Fibroblast of skin of right biceps (primary cell): Measurements from ENCODE around the gene ALG2.

Experiments used
- DNase-seq: peaks from one replicate; pipeline ENCODE4 v3.0.0-alpha.2; 2013

The ALG2 gene

DNA sequence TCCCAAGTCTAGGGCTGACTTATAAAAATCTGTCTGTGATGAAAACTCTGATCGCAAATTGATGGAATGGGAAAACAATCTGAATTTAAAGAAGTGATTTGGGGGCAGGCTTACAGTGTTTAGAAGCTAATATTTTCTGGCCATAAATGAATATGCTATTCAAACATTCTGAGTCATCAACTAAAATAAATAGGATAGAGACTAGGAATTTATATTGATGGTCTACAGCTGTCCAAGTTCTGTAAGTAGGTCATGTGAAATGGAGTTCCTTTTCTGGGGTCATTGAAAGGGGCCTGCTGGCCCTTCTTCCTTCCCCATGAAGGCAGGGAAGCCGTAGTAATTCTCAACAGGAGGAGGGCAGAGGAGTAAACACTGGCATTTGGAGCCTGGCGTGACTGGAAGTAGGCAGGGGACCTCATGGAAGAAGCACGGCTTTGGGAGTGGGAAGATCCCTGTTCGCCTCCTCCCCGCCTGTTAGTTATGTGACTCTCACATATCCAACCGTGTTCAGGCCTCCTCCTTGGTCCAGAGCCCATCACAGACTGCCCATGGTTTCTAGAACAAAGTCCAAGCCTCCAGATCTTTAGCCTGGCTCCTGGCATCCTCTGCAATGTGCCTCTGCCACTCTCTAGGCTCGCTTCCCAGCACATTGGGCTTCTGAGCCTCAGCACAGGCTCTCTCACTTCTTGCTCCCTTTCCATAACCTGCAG, 31.7 kb downstream of the ALG2 start:
- no peak for DNase-seq

DNA sequence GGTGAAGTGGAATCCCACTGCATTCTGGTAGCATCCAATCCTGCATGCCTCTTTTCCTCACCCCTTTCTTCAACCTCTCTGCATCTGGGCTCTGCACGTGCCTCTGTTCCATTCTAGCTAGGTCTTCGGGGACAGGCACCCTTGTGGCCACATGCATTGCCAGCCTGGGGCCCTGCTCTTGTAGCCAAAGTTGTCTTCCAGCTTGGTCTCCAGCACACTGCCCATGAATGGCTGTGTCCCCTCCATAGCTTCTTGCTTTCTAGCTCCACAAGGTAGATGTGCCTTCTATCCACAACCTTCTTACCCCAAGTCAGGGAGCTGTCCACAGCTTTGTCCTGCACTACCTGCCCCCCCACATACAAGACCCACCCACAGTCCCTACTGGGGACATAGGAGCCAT, 32.6 kb downstream of the ALG2 start:
- DNase-seq, result no peak

DNA sequence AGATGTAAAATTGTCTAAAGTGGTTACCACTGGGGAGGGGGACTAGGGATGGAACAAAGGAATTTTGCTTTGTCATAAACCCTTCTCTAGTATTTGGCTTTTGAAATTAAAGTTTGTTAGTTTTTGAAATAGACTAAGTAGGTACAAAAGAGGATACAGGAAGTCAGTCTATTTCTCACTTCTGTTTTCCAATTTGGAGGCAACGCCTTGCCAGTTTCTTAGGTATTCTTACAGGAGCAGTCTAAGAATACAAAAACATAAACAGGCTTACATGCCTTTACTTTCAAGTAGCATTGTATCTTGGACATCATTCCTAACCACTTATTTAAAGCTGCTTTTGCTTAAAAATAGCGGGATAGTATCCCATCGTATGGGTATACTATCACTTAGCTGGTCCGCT, 34.4 kb downstream of the ALG2 start:
- no peak for DNase-seq

DNA sequence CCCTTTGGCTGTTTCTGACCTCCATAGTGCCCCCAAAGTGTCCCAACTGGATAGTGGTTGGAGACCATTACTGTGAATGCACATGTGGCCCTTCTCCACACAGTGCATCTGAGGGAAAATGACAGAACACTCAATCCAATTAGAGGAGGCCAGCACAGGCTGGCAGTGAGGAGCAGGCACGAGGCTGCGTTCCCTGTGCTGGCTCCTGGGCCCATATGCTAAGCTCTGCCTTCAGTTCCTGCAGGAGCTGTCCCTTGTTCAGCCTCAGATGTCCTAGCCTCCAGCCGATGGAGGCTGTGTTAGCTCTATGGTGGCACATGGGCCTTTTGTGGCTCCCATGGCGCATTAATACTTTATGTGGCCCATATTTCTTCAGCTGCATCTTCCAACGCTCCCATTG, 35.8 kb downstream of the ALG2 start:
- DNase-seq, result no peak

DNA sequence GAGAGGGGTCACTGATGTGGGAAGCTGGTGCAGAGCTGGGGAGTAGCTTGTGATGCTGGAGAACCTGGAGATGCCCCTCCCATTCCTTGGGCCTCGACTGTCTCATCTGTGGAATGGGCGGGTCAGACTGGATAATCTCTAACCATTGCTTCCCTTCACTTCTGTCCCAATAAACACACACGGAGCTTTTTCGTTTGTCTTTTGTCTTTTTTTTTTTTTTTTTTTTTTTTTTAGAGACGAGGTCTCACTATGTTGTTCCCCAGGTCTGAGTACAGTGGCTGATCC, 36.5 kb downstream of the ALG2 start:
- no peak for DNase-seq

DNA sequence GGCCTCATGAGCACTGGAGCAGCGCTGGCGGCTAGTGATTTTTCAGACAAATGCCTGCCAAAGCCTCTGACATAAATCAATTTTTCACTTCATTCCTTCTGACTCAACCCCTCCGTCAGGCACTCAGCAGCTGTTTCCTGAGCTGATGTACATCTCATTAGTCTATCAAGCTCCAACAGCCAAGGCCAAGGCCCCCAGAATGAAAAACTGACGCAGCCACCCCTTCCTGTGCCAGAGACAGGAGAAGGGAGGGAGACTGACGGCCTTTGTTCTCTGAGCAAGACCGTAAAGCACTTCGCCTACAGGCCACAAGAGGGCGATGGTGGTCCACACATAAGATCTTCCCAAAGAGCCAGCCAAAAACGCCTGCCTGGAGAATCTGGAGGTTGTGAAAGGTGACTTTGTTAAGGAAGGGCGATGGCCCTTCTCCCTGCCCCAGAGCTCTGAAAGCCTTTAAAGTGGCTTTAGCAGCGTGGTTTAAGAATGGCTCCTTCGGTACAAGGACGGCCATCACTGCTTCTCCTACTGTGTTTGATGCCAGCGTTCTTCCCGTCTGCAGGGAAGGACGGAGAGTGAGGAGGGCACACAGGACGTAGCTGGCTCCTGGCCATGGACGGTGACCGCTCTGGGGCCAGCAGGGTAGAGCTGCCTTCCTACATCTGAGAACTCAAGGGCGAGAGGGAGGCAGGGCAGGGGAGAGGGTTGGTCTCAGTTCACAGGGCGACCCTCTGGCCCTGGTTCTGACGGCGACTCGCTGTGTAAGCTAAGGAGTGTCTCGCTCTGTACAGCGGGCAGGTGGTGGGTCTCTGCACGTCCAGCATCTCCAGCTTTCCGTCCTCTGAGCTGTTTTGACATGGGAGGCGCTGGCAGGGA, 37.0 kb downstream of the ALG2 start:
- DNase-seq, result peak; percentile 98

DNA sequence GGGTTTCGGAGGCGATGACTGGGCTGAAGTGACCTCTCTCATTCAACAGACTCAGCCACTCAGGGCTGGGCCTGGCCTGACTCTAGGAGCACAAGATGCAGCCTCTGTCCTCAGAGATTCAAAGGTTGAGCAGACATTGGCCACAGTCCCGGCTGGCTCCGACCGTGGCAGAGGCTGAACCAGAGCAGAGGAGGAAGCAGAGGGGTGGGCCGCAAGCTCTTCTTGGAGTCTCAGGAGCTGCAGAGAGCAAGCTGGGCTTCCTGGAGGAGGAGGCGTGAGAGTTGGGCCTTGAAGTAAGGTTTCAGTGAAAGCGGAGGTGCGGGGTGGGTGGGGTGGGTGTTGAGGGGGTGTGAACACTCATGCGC, 37.6 kb downstream of the ALG2 start:
- DNase-seq, result no peak

DNA sequence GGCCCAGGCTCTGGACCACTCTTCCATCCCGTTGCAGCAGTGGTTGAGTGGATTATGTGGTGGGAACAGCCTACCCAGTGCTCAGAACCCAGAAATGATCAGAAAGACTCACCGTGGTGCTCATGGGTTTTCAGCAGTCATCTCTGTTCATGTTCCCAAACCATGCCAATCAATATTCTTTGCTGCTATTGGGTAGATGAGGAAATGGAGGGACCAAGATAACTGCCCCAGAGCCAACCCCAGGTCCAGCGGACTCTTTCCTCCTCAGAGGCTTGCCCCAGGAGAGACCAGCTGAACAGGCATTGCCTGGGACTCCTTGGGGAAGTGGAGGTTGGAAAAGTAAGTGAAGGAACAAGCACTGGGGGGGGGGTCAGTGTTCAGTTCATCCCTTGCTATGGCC, 38.1 kb downstream of the ALG2 start:
- DNase-seq, result no peak

DNA sequence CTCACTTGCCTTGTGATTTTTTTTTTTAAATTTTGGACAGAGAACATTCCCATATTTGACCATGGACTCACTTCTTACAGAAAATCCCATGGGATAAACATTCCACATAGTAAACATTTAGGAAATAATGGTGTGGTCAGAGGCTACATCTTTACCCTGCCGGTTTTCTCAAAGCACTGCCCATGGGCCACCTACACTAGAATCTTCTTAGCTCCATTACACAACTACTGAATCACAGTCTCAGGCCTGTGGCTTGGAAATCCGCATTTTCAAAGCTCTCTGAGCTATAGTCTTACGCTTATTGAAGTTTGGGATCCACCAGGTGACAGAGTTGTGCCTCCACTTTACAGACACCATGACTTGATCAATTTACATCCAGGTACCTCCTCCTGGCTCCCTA, 39.4 kb downstream of the ALG2 start:
- DNase-seq, result no peak

DNA sequence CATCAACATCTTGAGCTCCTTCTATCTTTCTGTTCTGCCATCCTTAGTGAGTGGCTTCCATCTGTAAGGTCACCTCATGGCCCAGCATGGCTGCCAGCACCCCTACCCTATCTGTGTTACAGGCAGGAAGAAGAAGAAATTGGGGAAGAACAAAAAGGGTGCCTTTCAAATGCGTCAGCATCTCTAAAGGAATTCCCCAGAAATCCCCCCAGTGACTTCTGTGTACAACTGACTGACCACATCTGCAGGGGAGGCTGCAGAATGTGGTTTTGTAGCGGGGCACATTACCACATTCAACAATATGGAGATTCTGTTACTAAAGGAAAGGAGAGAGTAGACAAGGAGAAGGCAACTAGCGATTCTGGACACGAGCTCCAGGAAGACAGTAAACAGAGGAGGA, 40.1 kb downstream of the ALG2 start:
- DNase-seq, result peak; percentile 67

DNA sequence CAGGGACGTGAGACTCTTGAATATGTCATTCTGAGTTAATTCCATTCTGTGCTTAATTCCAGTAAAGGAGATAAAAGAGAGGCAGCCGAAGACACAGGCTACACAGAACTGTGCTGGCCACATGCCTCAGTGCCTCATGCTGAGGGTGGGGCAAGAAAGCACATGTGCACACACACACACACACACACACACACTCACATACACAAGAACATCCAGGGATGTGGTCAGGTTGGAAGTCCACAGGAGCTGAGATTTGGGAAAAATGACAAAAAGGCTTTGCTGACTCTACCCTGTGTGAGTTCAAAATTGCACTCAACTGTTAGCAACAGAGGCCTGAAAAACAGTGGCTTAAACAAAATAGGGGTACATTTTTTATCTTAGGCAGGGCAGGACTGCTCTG, 40.5 kb downstream of the ALG2 start:
- DNase-seq, result no peak

DNA sequence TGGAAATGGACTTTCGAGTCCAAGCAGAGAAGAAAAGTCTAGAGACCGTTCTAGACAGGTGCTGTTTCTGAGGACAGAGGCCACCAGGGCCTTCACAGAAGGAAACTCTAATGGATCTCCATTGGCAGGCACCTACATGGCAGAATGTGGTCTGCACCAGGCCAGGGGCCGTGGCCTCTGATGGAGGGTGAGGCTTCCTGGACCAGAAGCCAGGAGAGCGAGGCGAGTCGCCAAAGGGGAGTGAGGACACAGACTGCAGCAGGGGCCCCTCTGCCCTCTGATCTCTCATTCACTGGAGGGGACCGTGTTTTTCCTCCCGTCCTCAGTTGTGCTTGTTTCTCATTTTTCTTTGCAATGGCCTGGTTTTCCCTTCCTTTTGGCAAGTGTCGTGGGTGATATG, 41.1 kb downstream of the ALG2 start:
- no peak for DNase-seq

DNA sequence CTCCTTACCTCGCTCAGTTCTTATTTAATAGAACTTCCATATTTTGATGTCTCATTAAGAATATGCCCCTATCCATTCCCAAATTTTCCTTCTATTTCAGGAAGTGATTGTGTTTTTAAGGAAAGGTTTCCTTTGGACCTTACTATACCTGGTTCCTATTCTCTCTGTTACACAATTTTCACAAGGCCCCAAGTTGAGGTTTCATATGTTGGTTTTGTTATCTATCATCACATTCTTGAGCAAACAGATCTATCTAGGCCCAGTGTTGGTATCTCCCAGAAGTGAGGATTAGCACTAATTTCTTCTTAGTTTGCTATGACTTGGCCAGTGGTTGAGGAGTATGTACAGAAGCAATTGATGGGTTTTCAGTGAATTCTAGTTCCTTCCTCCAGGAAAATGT, 41.5 kb downstream of the ALG2 start:
- no peak for DNase-seq

DNA sequence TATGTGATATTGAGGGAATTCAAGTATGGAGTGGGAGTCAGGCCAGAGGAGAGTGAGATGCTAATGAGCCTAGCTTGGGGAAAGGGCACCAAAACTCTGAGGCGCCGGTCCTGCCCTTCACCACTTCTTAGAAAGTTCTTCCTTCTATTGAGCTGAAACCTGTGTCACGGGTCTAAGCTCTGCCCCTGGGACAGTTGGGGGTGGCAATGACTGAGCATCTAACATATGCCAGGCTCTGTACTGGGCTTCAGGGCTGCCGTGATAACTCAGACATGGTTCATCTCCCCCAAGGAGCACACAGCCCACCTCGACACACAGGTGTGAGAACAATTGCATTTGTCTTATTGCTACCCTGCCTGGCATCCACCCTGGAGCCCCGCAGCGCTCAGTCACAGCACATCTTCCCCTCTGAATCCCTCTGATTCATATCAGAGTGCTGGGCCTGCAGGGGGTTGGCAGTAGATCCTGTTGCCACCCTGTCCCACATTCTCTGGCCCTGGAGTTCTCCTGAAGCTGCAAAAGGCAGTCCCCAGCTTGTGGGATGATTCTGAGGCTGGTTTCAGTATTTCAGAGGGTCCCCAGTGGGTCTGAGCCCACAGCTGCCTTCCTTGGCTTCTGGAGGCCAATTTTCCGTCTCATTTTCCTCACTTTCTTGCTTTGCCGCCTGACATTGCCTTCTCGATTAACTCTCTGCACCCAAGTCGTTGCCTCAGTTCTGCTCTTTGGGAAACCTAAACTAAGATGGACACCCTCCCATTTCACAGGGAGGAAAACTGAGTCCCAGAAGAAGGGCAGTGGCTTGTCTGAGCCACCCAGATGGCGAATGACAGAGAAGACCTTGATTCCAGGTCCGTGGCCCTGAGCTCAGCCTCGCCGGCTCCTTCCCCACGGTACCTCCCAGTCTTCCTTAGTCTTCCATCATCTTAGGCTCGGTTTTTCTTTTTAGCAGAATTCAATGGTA, 42.5 kb downstream of the ALG2 start:
- no peak for DNase-seq

DNA sequence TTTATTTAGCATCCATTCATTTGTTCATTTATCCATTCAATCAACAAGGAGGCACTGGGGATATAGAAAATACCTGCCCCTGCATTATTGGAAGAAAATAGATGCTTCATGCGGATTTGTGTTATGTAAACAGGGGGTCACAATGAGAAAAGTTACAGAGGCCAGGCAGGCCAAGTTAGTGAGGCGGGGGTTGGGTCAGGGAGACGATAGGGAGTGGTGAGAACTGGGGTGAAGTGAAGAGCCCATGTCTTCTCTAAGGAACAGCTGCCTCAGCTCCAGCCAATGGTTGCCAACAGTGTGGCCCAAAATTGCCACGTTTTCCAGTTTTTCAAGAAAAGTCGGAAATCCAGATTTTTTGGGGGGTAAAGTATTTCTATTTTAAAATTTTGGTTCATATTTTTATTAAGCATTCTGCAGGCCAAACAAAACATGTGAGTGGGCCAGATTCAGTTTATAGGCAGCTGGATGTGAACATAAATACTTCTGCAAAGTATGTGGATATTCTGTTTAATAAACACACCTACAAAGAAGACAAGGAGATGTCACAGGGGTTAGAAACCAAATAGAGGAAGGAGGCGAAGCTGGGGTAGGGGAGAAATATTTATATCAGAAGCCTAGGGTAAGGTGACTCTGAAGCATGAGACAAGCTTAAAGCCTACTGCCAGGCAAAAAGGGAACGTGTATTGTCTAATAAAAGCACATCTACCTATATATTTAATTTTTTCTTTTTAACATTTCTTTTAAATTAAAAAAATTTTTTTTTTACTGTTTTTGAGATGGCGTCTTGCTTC, 44.0 kb downstream of the ALG2 start:
- DNase-seq, result no peak

DNA sequence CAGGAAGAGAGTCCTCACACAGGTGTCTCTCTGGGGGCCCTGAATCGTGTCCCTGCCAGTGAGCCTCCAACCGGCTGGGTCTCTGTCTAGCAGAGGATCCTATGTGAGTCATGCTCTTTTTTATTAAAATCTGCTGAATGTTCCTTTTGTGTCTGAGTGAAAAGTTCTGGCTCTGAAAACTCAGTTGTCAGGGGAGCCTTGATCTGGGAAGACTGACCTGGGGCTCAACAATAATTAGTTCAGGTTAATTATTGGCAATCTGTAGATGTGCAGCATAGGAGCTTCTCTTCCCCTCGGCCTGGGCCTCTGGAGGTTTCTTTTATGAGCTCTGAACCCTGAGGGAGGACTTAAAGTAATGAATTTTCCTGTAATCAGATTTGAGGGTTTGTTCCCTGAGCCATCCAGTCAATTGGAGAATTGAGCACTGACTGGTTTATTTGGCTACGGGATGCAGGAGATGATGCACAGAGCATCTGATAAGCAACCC, 45.2 kb downstream of the ALG2 start:
- DNase-seq, result no peak

DNA sequence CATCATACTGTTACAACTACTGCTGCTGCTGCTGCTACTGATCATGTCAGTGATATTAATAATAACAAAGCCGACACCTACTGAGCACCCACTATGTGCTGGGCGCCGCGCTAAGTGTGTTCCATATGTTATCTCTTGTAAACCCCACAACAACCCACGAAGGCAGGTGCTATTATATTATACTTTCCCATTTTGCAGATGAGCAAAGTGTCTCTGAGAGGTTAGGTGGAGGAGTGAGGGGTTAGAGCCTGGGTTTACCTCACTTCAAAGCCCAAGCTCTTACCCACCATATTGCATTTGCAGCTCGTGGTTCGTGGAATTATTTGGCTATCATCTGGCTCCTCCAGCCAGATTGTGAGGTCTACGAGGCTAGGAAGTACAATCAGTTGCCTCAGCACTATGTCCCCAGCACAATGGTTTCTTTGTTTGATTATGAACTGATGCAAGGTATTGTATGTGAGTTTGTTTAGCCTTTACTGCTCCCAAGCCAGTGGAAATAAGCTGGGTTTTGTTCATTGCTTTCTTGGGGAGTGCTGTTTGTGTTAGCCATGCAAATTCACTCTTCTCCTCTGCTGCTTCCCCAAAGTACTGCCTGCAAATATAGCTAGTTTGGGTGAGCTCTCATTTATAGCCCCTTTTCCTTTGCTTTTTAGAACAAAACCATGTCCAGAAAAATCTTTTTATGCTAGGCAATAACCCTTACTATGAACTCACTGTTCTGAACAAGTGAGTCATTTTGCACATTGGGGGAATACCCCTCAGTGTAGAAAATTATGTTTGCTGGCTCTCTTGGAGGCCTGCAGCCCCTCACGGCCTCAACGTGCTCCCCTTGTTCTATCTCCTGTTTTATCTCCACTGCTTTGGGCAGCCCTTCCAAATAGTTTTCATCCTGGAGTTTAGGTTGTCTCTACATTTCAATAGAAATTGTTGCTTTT, 47.9 kb downstream of the ALG2 start:
- DNase-seq, result no peak

DNA sequence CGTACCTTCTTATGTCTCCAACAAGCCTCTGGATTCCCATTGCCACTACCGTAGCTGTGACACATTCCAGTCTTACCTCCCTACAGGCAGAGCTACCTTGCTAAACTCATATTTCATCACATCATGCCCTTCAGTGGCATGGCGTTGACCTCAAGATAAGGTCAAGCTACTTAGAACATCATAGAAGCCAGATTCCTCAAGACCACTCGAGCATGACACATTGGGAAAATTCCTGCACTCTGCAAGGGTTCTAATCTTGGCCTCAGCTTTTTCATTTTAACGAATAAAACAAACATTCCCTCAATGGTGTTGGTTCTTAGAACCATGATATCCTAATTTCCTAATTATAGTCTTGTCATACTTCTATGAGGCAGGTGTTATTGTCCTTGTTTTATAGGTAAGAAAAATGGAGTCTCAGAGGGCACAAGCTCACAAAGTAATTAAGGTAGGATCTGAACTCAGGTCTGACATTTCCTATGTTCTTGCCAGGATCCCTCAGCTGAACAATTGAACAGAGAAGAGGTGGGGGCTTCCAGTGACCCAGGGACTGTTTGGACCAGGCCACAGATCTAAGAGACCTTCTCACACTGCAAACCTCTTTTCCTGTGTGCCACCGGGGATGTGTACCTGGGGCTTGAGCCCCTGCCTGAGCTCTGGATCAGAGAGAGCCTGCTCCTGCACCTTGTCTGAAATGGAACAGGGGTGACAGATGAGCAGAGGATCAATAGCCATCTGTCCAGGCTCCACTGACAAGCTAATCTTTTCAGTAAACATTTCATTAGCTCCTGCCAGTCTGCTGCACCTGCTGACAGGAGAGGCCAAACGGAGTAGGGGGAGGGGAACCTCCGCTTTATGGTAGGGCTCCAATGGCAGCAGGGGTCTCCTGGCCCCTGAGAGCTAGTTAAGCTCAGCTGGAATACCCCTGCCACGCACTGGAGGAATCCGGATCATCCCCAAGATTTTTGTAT, 49.3 kb downstream of the ALG2 start:
- DNase-seq, result no peak

DNA sequence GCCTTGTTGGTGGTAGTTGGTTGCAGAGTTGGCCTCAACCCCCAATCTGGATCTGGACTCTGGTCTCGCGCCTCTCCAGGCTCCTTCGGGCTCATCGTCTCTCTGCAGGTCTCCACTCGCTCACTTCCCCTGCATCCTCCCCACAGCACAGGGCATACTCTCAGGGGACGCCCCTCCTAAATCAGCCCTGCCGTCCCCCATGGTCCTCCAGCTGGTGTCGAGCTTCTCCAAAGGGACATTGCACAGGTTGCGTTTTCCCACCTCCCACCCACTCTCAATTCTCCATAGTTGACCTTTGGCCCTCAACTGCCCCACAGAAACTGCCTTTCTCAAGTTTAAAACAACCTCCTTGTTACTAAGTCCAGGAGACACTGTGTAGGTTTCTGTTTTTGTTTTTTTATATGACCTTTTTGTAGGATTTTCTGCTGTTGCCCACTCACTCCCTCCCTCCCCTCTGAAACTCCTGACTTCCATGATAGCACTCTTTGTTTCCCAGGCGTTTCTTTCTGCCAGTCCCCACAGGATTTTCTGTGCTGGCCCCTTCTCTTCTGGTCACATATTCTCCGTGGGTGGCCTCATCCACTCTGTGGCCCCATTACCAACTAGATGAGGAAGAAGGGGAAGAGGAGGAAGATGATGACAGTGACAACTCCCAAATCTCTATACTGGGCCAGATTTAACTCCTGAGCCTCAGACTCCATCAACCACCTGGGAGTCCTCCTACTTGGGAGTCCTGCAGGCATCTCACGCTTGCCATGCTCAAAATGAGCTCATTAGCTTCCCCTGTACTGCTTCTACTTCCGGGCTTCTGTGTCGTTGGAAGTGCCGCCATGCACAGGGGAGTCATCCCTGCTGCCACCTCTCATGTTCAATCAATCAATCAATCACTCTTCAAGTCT, 50.3 kb downstream of the ALG2 start:
- DNase-seq, result no peak
